ENCODE measurements around the gene ZNF774.
"Not testable (repeated sequence)": the region's sequence is repeated elsewhere in the genome, so short reads cannot be mapped to it uniquely, and the experiment has no call there.

ZNF774 gene

DNA sequence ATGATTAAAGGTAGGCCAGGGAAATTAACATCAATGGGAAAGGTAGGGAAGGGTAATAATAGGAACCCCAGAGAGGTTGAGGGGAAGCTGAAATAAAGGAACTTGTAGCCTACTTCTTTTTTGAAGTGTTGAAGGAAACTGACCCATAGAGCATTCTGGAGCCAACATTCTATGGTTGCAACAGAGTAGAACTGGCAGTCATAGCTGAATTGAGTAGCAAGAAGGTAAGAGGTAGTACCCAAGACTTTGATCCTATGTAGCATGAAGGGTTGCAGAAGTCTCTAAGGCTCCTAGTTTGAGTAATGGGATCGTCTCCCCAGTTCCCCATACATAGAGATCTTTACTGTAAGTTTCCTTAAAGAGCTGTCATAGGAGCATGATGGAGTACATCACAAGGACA, 7.4 kb upstream of the ZNF774 start:
- in situ Hi-C loops (cut with MboI; ENCODE audit: low sequenced_read_pairs) = no loop called here

GRCh38 chr15:90345857-90346256, 6.2 kb upstream of the ZNF774 start:
- in situ Hi-C loops (cut with MboI; ENCODE audit: low sequenced_read_pairs) = no loop called here

DNA sequence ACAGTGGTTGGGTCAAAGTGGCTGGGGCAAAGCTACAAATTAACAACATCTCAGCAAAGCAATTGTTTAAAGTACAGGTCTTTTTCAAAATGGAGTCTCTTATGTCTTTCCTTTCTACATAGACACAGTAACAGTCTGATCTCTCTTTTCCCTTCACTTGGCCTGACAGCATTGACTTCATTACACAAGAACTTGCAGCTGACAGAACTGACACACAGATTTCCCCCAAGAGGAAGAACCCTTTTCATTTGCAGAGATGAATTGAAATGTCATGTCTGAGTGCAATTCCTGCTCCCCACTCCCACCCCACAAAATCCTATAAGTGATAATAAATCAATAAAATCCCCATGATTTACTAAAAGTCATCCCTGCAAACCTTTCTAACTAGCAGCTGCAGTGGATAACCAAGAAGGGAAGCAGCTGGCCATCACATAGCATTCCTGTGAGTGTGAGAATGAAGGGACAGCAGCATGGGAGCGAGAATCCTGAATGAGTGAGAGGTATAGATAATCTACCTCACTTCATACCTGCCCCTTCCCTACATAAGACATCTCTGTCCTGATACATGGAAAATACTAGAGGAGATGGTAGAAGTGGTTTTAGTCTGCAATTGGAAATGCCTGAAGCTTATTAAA, 4.5 kb upstream of the ZNF774 start:
- in situ Hi-C loops (cut with MboI; ENCODE audit: low sequenced_read_pairs) = not testable (repeated sequence)

- in situ Hi-C loops (cut with MboI; ENCODE audit: low sequenced_read_pairs) = no loop called here
Observed at GRCh38 chr15:90348456-90348855, 3.6 kb upstream of the ZNF774 start.

- in situ Hi-C loops (cut with MboI; ENCODE audit: low sequenced_read_pairs) = no loop called here
Observed at GRCh38 chr15:90349072-90349471, 3.0 kb upstream of the ZNF774 start.

- in situ Hi-C loops (cut with MboI; ENCODE audit: low sequenced_read_pairs) = no loop called here
Observed at GRCh38 chr15:90349821-90350220, 2.3 kb upstream of the ZNF774 start.

DNA sequence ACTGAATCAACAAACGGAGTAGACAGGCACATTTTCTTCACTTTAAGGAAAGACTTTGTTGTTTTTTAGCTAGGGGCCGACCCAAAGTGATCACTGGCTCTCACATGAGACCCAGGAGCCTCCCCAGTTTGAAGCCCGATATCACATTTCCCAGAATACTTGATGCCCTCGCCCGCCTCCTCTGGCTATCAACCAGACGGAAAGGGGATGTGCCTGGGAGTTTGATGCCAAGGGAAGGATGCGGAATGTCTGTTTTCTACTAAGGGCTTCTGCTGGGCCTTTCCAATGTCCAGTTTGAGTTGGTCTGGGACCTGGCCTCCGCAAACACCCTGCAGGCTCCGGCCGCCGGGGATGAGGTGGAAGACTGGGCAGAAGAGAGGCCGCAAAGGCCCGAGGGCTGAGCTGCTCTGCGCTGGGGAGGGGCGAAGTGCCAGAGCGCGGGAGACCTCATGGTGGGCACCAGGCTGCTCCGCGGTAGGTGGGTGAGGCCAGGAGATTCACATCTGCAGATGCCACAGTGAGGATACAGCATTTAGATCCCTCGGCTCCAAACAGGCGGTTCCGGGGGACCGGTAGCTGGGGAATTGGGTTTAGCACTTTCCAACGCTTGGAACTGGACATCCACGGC, 491 bp upstream of the ZNF774 start:
- in situ Hi-C loops (cut with MboI; ENCODE audit: low sequenced_read_pairs) = no loop called here

DNA sequence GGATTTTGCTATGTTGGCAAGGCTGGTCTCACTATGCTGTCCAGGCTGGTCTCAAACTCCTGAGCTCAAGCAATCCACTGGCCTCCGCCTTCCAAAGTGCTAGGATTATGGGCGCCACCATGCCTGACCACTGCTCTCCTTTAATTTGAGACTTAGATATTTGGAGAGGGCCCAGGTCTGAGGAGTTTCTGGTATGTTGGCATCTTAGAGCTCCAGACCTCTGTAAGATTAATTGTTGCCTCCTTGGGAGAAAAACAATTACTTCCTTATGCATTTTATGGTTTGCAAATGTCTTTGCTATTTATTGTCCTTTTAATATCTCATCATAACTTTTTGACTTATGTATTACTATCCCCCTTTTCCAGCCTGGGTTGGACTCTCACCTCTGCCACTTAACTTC, 2.9 kb downstream of the ZNF774 start:
- in situ Hi-C loops (cut with MboI; ENCODE audit: low sequenced_read_pairs) = no loop called here

- in situ Hi-C loops (cut with MboI; ENCODE audit: low sequenced_read_pairs) = no loop called here
Observed at GRCh38 chr15:90358124-90359033, 6.3 kb downstream of the ZNF774 start.

GRCh38 chr15:90360746-90361145, 8.7 kb downstream of the ZNF774 start:
- in situ Hi-C loops (cut with MboI; ENCODE audit: low sequenced_read_pairs) = no loop called here

GRCh38 chr15:90362936-90363212, 10.8 kb downstream of the ZNF774 start:
- in situ Hi-C loops (cut with MboI; ENCODE audit: low sequenced_read_pairs) = no loop called here

DNA sequence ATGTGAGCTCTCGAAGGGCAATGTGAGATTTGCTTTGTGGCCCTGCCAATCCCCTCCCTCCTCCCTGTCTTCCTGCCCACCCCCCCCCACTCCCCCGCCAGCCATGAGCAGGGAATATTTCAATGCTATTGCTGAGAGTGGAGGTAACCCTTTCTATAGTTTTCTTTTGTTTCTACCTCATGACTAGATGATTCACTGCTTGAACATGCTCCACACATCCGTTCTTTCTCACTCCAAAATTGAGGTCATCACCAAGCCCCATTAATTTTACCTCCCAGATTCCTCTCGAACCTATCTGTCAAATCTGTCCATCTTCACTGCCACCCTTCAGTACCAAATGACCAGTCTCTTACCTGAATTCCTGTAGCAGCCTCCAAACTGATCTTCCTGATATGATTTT, 12.2 kb downstream of the ZNF774 start:
- in situ Hi-C loops (cut with MboI; ENCODE audit: low sequenced_read_pairs) = no loop called here

DNA sequence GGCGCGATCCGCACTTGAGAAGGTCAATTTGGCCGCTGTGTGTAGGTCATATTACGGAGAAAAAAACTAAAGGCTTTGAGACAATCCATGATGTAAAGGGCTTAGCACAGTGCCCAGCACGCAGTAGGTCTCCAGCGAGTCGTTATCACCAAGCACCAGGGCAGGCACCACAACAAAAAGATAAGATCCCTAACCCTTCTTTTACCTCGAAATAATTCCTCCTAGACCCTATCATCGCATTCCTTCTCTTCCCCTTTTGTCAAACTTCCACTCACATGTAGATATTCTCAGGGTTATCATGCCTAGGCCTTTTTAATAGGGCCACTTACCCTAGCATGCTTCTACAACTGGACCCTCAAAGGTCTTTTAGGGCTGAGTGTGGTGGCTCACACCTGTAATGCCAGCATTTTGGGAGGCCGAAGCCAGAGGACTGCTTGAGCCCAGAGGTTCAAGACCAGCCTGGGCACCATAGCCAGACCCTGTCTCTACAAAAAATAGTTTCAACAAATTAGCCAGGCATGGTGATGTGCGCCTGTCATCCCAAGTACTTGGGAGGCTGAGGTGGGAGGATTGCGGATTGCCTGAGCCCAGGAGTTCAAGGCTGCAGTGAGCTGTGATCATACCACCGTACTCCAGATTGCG, 13.5 kb downstream of the ZNF774 start:
- in situ Hi-C loops (cut with MboI; ENCODE audit: low sequenced_read_pairs) = no loop called here

GRCh38 chr15:90367576-90367975, 15.5 kb downstream of the ZNF774 start:
- in situ Hi-C loops (cut with MboI; ENCODE audit: low sequenced_read_pairs) = no loop called here

- in situ Hi-C loops (cut with MboI; ENCODE audit: low sequenced_read_pairs) = no loop called here
Observed at GRCh38 chr15:90375071-90375470, 23.0 kb downstream of the ZNF774 start.

DNA sequence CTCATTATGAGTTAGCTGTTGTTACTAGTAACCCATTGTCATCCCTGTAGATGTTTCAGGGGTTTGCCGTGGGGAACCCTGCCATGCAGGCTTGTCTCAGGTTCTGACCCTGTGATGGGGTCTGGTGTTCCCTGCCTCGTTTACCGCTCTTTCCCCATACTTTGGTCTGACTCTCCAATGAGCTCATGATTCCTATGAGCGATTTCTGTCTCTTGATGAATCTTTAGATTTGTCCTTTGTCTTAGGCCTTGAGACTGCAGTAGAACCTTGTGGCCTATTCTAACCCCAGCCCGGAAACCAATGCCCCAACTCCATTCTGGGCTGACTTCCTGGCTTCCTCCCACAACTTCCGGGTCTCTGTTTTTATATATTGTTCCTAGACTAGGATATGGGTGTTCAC, 24.7 kb downstream of the ZNF774 start:
- in situ Hi-C loops (cut with MboI; ENCODE audit: low sequenced_read_pairs) = no loop called here

DNA sequence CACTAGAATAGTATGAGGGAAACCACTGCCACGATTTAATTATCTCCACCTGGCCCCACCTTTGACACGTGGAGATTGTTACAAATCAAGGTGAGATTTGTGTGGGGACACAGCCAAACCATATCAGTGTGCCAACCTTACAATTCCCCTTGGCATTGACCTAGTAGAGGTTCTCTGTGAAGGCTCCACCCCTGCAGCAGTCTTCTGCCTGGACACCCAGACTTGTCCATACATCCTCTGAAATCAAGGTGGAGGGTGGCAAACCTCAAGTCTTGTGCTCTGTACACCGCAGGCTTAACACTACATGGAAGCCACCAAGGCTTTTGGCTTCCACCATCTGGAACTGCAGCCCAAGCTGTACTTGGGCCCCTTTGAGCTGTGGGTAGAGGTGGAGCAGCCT, 27.2 kb downstream of the ZNF774 start:
- in situ Hi-C loops (cut with MboI; ENCODE audit: low sequenced_read_pairs) = no loop called here

DNA sequence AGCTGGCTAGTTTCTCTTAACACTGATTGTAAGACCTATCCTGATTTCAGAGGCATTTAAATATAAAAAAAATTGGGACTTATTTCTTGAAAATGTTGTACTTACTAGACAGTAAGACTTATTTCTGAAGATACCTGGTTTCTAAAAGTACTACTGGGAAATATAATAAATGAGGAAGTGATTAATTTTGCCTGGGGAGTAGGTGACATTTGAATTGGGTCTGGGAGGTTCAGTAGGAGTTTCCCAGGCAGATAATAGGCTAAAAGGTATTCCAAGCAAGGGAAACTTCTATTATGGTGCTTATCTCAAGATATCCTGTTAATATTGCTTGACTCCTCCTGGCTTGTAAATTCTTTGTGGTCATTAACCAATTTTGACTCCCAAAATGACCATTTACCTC, 29.4 kb downstream of the ZNF774 start:
- in situ Hi-C loops (cut with MboI; ENCODE audit: low sequenced_read_pairs) = no loop called here

DNA sequence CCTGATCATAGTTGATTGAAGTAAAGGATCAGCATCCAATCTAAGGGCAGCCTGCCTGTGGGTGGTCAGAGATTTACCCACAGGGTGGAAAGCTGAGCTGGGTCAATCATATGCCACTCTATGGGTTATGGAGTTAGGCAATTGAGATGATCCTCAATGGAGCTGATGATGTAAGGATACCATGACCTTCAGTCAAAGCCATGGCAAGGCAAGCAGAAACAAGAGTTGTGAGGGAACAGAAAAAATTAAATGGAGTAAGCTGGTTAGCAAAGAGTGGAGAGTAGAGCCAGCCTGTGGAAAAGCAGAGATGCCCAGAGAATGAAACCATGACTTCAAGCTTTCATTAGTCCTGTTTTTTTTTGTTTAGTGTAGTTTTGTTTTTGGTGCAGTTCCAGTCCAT, 30.2 kb downstream of the ZNF774 start:
- in situ Hi-C loops (cut with MboI; ENCODE audit: low sequenced_read_pairs) = no loop called here

GRCh38 chr15:90386221-90386620, 34.1 kb downstream of the ZNF774 start:
- in situ Hi-C loops (cut with MboI; ENCODE audit: low sequenced_read_pairs) = no loop called here

- in situ Hi-C loops (cut with MboI; ENCODE audit: low sequenced_read_pairs) = no loop called here
Observed at GRCh38 chr15:90387534-90388461, 35.7 kb downstream of the ZNF774 start, which contains the start of gene IQGAP1. TSS of gene IQGAP1 (plus strand) at chr15:90388242. CDS start at chr15:90388342, 100 bp downstream.
